Islet of Langerhans (tissue), 1 donor: Measurements from ENCODE around the gene TARBP2.
"Not testable (repeated sequence)": the region's sequence is repeated elsewhere in the genome, so short reads cannot be mapped to it uniquely, and the experiment has no call there.

Experiments used
- FAIRE-seq: peaks from one replicate; lab custom pipeline; 2011; peaks lifted over from hg19 to GRCh38; lab: Jason Lieb, UNC

TARBP2 gene

DNA sequence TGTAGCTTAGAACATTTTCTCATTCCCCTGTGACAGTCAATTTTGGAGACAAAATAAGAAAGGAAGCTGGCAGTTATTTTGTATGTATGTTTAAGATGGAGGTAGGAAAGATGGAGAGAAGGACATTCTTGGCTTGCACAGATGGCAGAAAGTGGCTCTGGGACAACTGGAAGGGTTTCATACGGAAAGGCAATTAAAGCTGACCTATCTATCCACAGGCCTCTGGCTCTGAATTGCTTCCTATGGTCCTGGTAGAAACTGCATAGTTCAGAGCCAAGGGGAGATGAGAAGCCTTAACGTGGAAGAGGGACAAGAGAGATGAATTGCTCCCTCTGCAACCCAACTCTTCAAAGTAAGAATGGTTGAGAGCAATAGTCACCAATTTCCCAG, 14.2 kb downstream of the TARBP2 start:
- FAIRE-seq: no peak

DNA sequence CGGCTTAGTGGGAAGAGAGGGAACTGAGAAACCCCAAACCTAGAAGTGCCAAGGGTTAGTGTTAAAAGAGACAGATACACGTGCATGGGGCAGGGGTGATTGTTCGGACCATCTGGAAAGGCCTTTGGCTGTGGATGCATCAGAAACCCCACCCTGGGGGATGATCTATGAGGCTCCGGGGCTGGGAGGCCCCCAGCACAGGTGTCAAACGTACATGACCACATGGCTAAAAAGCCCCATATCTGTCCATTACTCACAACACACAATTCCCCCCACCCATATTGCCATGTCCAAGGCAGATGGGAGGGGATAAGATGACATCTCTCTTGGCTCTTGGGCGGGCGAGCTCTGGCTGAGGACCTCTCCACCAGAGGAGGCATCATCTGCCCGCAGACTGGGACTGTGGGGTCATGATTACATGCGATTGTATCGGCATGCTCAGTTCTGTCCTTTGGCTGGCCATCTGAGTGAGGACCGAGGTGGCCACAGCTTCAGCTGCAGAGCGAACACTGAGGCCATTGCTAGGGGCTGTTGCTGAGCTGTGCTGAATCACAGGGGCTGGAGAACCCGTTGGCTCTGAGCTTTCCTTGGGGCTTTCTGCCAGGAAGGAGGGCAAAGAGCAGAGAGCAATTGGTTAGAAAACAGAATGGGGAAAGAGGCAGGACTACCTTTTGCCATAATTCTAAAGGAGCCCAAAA, 15.8 kb downstream of the TARBP2 start:
- no peak for FAIRE-seq

DNA sequence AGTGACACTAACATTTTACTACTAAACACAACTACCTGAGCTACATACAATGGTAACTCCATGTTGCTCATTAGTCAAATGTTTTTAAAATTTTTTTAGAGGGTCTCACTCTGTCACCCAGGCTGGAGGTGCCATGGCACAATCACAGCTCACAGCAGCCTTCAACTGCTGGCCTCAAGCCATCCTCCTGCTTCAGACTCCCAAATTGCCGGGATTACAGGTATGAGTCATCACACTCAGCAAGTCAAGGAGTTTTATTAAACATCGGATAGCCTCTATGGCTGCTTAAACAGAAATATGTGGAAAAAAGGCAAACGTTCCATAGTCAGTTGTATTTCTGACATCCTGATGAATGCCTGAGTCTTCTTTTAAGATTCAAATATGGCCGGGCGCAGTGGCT, 17.3 kb downstream of the TARBP2 start:
- FAIRE-seq: no peak

DNA sequence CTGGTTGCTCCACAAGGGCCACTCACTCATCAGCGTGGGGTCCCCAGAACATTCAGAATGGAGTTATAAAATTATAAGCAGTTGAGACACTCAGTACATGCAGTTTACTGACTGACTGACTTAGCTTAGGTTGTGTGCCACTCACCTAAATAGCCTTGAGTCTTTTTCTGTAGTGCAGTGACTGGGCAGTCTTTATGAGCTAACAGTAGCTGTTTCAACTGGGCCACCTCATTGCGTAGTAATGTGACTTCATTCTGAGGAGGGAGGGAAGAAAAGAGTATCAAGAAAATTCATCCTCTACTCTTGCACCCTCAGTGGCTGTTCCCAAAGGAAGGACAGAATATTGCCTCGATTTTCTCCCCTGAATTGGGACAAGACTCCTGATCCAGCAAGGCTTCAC, 22.0 kb downstream of the TARBP2 start:
- no peak for FAIRE-seq

DNA sequence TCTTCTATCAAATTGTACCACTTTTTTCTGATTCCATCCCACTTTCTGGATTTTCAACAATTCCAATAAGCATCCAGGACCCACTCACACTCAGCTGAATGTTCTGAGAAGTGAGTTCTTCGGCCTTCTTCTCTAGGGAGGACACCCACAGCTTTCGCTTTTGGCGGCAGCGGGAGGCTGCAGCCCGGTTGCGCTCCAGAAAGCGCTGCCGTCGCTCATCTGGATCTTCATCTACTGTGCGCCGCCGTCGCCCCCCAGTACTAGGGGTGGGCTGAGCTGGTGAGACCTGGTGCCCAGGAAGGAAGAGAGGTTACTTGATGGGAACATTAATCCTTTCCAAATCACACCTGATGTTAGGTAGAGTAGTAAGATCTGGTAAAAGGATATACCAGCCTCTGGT, 23.4 kb downstream of the TARBP2 start:
- FAIRE-seq: no peak

DNA sequence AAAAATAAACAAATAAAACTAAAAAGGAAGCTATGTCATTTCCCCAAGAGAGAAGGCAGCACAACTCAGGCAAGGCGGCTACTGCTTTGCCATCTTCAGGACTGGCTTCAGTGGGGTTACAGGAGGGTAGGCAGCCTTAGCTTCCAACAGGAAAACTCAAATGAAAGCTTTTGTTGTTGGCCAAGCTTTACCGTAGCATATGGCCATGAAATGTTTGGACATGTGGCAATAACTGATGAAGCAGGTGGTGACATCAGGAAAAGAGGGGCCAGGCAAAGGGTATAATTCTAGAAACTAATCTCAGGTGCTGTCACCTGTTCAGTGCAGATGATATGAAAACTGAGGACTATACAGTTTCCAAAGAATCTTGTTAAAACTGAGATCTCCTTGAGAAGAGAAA, 29.0 kb downstream of the TARBP2 start:
- FAIRE-seq: no peak

DNA sequence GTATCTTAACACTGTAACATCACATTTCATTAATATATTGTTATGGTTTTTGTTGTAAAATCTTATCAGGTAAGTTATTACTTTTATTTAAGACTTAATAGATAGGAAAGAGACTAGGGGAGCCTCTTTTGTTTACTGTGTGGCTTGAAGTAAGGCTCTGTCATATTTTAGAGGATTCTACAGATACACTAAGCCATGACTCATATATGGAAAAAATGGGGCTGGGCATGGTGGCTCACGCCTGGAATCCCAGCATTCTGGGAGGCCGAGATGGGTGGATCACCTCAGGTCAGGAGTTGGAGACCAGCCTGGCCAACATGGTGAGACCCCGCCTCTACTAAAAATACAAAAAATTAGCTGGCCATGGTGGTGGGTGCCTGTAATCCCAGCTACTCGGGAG, 29.8 kb downstream of the TARBP2 start:
- no peak for FAIRE-seq

DNA sequence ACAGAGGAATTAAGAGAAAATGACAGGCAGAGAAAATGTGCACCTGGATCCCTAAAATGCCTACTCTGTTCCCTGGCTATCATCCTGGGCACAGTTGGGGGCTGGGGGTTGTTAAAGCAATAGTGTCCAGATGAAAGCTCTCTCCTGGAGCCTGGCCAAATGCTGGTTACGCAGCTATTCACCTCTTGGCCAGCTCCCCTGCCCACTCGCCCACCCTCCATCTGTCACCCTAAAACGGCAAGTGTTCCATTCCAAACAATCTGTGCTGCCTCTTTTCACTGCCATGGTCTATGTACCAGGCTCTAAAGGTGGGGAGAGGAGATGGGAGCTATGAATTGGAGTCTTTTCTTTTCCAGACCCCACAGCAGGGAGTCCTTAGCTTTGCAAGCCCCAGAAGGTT, 30.9 kb downstream of the TARBP2 start:
- FAIRE-seq: no peak

DNA sequence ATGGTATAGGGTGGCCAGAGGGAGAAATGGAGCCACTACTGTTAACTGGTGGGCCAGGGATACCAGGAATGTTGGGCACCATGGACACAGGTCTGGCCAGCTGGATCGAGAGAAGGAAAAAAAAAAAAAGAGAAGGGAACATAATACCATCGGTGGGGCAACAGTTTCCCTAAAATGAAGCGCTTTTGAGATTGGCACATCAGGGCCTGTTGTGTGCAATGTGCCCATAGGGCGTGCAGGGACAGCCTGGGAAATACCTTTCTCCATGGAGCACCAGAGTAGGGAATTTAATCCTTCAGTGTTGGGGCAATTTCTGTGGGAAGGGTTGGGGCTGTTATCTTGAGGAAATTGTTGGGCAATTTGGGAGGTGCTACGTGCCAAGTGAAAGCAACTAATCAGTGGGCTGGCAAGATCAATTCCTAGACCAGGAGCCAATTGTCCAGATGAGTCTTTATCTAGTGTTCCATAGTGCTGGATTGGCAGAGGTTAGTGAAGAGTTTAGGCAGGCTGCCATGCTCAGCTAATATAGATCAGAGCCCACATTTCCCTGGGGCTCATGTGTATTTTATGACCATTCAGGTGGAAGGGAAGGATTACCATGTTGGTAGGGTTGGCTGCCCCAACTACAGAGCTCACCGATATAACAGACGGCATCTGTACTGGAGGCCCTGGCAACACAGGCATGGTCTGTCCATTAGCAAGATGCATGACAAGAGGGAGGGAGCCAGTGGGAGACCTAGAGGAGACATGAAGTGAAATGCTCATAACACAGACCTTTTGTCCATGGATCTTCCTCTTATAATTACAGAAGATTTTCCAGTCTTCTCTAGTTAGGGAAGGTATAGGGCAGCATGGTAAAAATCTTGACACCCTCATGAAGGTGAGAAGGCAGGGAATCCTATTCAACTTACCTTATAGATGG, 31.7 kb downstream of the TARBP2 start:
- FAIRE-seq: no peak

DNA sequence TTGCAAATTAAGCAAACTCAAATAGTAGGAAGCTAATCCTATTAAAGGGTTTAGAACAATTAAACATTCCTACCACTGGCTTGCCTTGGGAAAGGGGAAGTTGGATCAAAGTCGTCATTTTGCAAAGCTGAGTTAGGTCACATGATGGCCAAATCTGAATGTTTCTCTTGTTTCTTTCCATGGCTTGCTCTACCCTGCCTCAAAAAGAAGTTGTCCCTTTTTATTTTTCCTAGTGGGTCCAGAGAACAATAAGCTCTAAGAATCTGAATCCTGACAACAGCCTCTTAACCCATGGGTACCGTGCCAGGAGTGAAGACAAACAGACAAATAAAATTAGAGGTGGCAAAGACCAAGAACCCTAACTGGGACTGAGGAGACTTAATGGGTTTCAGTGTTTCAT, 32.4 kb downstream of the TARBP2 start:
- no peak for FAIRE-seq

DNA sequence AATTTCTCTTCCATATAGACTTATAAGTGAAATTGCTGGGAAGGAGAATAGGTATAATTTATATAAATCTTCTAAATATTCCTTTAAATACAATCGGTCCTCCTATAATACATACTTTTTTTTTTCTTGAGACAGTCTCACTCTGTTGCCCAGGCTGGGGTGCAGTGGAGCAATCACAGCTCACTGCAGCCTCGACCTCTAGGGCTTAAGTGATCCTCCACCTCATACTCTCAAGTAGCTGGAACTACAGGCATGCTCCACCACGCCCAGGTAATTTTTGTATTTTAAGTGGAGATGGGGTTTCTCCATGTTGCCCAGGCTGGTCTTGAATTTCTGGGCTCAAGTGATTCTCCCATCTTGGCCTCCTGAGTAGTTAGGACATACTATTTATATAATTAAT, 35.9 kb downstream of the TARBP2 start:
- FAIRE-seq: no peak

DNA sequence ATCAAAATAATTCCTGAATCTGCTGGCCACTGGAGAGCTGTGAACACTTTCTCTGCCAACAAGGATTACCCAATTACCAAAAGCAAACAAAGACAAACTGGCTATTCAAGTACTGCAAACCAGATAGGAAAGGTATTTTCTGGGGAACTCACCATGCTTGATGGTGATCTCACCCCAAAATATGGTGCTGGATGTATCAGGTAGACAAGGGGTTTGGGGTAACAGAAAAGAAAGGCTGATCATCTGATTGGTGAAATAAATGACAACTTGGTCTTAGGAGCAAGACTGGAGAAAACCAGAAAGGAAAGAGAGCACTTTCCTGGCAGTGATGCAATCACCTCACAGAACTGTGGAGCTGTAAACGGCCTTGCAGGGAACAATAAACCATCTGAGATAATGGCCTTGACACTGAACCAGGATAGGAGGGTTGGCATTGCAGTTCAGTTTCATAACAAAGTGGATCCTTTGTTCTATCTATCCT, 37.2 kb downstream of the TARBP2 start:
- FAIRE-seq: peak; percentile 78

DNA sequence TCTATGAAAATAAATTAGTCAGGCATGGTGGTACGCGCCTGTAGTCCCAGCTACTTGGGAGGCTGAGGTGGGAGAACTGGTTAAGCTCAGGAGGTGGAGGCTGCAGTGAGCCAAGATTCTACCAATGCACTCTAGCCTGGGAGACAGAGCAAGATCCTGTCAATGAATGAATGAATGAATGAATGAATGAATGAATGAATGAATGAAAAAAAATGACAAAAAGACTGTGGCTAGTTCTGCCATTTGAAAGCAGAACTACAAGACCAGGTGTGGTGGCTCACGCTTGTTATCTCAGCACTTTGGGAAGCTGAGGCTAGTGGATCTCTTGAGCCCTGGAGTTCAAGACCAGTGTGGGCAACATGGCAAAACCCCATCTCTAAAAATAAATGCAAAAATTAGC, 38.4 kb downstream of the TARBP2 start:
- no peak for FAIRE-seq

DNA sequence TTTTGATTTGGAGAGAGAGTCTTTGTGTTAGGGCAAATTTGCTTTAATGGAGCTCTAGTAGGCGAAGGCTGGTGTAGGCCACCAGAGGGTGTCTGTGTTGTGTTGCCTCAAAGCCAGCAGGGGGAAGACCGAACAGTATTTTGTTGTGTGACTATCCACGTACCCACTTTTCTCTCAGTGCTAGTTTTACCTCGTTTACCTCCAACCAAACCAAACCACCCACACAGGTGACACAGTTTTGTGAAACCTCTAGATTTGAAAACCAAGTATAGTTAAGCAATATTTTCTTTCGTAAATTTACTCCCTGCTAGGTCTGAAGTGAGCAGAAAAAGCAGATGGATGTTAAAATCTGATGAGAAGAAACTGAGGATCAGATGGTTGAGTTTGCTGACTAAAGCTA, 42.5 kb downstream of the TARBP2 start:
- FAIRE-seq: no peak

DNA sequence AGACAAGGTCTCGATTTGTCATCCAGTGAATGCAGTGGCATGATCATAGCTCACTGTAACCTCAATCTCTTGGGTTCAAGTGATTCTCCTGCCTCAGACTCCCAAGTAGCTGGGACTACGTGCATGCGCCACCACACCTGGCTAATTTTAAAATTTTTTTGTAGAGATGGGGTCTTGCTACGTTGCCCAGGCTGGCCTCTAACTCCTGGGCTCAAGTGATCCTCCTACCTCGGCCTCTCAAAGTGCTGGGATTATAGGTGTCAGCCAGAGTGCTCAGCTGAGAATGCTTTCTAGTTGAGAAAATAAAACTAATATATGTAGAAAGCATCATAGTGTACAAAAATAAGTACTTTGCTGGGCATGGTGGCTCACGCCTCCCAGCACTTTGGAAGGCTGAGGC, 47.3 kb downstream of the TARBP2 start:
- not testable (repeated sequence) for FAIRE-seq

DNA sequence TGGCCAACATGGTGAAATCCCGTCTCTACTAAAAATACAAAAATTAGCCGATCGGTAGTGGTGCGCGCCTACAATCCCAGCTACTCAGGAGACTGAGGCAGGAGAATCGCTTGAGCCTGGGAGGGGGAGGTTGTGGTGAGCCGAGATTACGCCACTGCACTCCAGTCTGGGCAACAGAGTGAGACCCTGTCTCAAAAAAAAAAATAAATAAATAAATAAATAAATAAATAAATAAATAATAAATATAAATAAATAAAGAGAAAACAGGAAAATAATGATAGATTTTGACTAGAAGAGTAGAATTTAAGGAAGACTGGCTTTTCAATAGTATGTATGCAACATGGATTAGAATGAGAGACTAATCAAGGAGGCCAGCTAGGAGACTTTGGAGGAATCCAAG, 49.0 kb downstream of the TARBP2 start:
- not testable (repeated sequence) for FAIRE-seq

DNA sequence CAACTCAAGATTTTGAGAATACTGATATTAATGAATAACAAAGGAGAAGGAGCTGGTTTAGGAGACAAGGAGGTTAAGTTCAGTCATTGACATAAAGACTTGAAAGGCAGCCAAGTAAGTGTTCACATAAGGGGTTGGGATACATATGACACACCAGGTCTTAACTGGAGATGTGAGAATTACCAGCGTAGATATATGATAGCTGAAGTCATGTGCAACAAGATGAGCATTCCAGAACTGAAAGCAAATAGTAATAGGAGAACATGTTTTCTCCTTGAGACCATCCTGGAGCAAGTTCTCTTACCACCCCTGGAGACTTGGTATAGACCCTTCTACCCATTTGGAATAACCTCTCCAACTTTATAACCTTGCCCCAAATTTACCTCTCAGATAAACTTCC, 49.5 kb downstream of the TARBP2 start:
- FAIRE-seq: no peak

DNA sequence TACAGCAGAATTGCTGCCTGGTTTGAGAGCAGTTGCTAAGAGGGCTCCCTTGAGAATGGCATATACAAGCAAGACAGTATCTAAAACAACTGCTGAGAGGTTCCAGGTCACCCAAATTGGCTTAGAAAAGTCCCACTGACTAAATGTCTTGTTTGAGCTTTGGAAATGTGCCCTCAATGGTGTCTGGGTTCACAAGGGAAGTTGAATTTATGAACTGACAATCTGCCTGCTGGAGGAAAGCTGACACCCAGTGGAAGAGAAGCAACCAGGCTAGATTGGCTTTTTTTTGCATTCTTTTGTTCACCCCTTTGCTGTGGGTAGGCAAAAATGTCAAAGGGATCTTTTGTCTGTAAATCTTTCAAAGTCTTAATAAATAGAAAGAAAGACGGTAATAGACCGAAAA, 50.8 kb downstream of the TARBP2 start:
- FAIRE-seq: no peak

DNA sequence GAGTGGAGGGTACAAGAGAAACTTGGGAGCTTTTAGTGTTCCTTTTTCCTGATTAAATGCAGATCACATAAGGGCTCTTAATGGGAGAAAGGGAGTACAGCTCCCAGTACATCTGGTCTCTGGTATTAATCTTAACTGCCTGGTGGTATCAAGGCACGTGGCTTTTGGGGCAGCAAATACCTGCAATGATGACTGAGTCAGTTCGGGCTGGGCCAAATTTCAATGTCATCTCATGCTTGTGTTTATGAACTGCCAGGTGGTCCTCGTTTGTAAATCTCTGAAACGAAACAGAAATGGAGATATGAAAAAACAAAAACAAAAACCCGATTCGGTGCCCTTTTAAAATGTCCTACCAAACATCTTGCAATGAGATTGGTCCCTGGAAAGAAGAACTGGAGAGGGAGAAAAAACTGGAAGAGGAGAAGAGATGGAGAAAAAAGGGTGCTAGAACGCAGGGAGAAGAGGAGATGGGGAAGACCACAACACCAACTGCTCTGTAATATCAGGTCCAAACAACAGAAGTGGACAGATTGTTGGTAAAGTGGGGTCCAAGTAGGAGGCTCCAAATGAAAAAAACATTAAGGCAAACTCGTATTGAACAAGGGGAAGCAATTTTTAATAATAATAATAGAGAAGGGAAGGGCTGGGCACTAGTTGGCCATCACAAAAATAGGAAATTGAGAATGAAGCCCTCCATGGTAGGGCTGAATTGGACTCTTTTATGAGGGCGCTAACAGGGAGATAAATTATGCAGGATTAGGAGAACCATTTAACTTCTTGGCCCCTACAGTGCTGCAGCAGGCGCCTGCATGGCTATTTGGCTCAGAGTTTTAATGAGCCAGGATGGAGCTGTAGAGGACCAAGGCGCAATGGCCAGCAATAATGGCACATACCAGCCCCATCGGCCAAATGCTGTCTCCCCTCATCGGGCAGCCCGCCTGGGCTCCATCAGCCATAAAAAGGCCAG, 51.6 kb downstream of the TARBP2 start:
- no peak for FAIRE-seq
